Astrocyte (in vitro differentiated cells and primary cell): ENCODE results near the gene ADAMTS17. TPM values are rescaled to one million over a fixed set of nuclear protein-coding genes. Genes with fewer than 3 reads are reported as not detected.

Source experiments
- DNase-seq: peaks from one replicate; pipeline ENCODE4 v3.0.0-alpha.2; 2010; ENCODE audit warnings: low read depth
- FAIRE-seq: peaks from 2 replicates; lab custom pipeline; 2011; peaks lifted over from hg19 to GRCh38; lab: Jason Lieb, UNC
- H2AFZ ChIP-seq: 2 replicates; pipeline ENCODE4 v1.6.0; 2012; ENCODE audit warnings: low read depth, low read length, inconsistent platforms
- H3K27ac ChIP-seq: 2 replicates; pipeline ENCODE4 v1.5.1; 2011; ENCODE audit warnings: low read depth, low read length, inconsistent platforms
- H3K27me3 ChIP-seq: 2 replicates; pipeline ENCODE4 v1.6.0; 2011; ENCODE audit warnings: low read length, inconsistent platforms; ENCODE audit not compliant: insufficient read depth
- H3K36me3 ChIP-seq: 2 replicates; pipeline ENCODE4 v1.5.1; 2011; ENCODE audit warnings: low read length, inconsistent platforms; ENCODE audit not compliant: insufficient read depth
- H3K4me1 ChIP-seq: 2 replicates; pipeline ENCODE4 v1.5.1; 2011; ENCODE audit warnings: low read length, inconsistent platforms; ENCODE audit not compliant: insufficient read depth
- H3K4me2 ChIP-seq: 2 replicates; pipeline ENCODE4 v1.6.0; 2012; ENCODE audit warnings: low read length, inconsistent platforms
- H3K4me3 ChIP-seq: 2 replicates; pipeline ENCODE4 v1.5.1; 2011; ENCODE audit warnings: low read depth, mild to moderate bottlenecking, low read length, inconsistent platforms; ENCODE audit not compliant: insufficient read depth
- H3K79me2 ChIP-seq: 2 replicates; pipeline ENCODE4 v1.6.0; 2012; ENCODE audit warnings: mild to moderate bottlenecking, low read length, inconsistent platforms; ENCODE audit not compliant: insufficient read depth
- H3K9ac ChIP-seq: 2 replicates; pipeline ENCODE4 v1.6.0; 2012; ENCODE audit warnings: mild to moderate bottlenecking, low read length, inconsistent platforms
- H3K9me3 ChIP-seq: 2 replicates; pipeline ENCODE4 v1.5.1; 2012; ENCODE audit warnings: low read depth, mild to moderate bottlenecking, low read length, inconsistent platforms; ENCODE audit not compliant: insufficient read depth
- H4K20me1 ChIP-seq: 2 replicates; pipeline ENCODE4 v1.6.0; 2012; ENCODE audit warnings: low read length, inconsistent platforms; ENCODE audit not compliant: insufficient read depth
- H3K27ac Mint-ChIP-seq: one replicate; pipeline ENCODE4 v1.8.0; 2021; ENCODE audit warnings: mild to moderate bottlenecking, mixed read lengths; ENCODE audit not compliant: unreplicated experiment
- H3K27me3 Mint-ChIP-seq: one replicate; pipeline ENCODE4 v1.8.0; 2021; ENCODE audit warnings: low read depth, mixed read lengths; ENCODE audit not compliant: unreplicated experiment
- H3K36me3 Mint-ChIP-seq: one replicate; pipeline ENCODE4 v1.8.0; 2021; ENCODE audit warnings: low read depth, mixed read lengths; ENCODE audit not compliant: unreplicated experiment
- H3K4me1 Mint-ChIP-seq: one replicate; pipeline ENCODE4 v1.8.0; 2021; ENCODE audit warnings: low read depth, mixed read lengths; ENCODE audit not compliant: unreplicated experiment
- H3K4me3 Mint-ChIP-seq: one replicate; pipeline ENCODE4 v1.8.0; 2021; ENCODE audit warnings: mild to moderate bottlenecking, moderate library complexity, mixed read lengths; ENCODE audit not compliant: unreplicated experiment
- H3K9me3 Mint-ChIP-seq: one replicate; pipeline ENCODE4 v1.8.0; 2021; ENCODE audit warnings: mild to moderate bottlenecking, mixed read lengths; ENCODE audit not compliant: unreplicated experiment
- EZH2 ChIP-seq: IDR thresholded peaks from 2 replicates; pipeline ENCODE4 v1.6.1; 2012; ENCODE audit warnings: mild to moderate bottlenecking, low read length, inconsistent platforms; ENCODE audit not compliant: insufficient read depth
- total RNA-seq: library from RNA; stranded (reverse); gene quantifications from 2 replicates; pipeline ENCODE4 v1.2.1, GENCODE V29; 2021
- TF ChIP-seq, protein P1 (sequence below): IDR thresholded peaks from 2 replicates; pipeline ENCODE4 v1.5.1; 2011; ENCODE audit warnings: low read depth, mild to moderate bottlenecking, inconsistent platforms, low read length, moderate library complexity; ENCODE audit not compliant: insufficient read depth

The ADAMTS17 gene
- total RNA-seq, 1 donor from 2014 or later = 0.27 TPM

DNA sequence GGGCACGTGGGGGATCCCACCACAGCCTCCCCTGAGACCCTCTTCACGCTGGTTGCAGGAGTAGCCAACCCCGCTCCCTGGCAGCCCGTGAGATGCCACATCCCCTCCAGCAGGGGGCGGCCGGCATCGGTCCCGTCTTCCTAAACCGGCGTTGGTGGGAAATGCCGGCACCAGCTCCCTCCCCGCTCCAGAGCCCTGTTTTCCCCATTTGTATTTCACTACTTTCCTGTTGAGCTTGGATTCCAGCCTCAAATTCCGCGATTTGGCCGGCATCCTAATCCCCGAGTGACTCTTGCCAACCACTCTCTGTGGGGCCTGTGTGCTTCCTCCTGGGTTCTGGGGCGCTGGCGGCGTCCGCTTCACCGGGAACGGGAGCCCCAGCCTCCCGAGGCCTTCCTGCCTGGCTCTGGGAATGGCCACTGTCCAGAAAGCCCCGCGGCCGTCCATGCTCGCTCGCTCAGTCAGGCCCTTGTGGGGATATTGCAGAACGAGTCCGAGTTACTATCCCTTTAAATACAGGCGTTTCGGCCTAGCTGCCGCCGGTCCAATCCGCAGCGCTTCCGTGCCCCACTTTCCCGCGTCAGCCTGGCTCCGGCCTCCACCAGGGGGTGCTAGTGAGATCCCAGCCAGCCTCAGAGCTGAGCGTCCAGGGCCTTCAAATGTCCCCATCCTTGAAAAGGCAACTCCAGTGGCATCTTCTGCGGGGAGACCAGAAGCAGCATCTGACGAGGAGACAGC is 8.1 kb upstream of the ADAMTS17 start:
- Histone ChIP-seq H3K27ac (peak overlapping the region; percentile 40), H3K27me3 (peaks cover 4% of the 10 kb centered on the region), H3K9me3 (peaks cover 4% of the 10 kb centered on the region), H3K79me2 (no peaks in the 10 kb centered on the region), H4K20me1 (no peaks in the 10 kb centered on the region), H3K4me3 (peak overlapping the region; percentile 77), H3K36me3 (no peaks in the 10 kb centered on the region), H3K9ac (peak overlapping the region; percentile 82), H3K4me1 (no peaks in the 10 kb centered on the region), H2AFZ (peak overlapping the region; percentile 97), H3K4me2 (peak overlapping the region; percentile 98)
- peak overlapping the region; percentile 66 for H3K27ac Mint-ChIP-seq
- DNase-seq (peak; percentile 67), FAIRE-seq (no peak)
- H3K4me3 Mint-ChIP-seq = peak overlapping the region; percentile 88
- peaks cover 8% of the 10 kb centered on the region for H3K9me3 Mint-ChIP-seq
- peaks cover 3% of the 10 kb centered on the region for H3K36me3 Mint-ChIP-seq
- TF ChIP-seq, protein P1, sequence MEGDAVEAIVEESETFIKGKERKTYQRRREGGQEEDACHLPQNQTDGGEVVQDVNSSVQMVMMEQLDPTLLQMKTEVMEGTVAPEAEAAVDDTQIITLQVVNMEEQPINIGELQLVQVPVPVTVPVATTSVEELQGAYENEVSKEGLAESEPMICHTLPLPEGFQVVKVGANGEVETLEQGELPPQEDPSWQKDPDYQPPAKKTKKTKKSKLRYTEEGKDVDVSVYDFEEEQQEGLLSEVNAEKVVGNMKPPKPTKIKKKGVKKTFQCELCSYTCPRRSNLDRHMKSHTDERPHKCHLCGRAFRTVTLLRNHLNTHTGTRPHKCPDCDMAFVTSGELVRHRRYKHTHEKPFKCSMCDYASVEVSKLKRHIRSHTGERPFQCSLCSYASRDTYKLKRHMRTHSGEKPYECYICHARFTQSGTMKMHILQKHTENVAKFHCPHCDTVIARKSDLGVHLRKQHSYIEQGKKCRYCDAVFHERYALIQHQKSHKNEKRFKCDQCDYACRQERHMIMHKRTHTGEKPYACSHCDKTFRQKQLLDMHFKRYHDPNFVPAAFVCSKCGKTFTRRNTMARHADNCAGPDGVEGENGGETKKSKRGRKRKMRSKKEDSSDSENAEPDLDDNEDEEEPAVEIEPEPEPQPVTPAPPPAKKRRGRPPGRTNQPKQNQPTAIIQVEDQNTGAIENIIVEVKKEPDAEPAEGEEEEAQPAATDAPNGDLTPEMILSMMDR = peak; percentile 85
- no peak for TF ChIP-seq EZH2
- peaks cover 23% of the 10 kb centered on the region for H3K27me3 Mint-ChIP-seq
- no peaks in the 10 kb centered on the region for H3K4me1 Mint-ChIP-seq

DNA sequence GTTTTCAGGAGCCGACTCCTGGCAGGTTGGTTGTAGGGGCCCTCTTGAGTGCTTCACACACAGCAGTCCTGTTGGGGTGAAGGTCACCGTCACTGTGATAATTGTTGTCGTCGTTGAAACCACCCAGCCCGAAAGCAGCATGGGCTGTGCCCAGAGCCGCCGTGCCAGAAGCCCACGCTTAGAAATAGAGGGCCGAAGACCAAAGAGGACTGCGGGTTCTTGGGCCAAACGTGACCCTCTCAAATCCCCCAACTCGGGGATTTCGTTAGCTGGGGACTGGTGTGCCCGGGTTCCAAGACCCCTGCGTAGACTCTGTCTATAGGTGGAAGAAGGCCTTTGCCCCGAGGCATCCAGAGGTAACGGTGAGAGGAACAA is 7.5 kb upstream of the ADAMTS17 start:
- no peak for FAIRE-seq
- TF ChIP-seq EZH2 = no peak
- TF ChIP-seq, protein P1 = no peak
- Mint-ChIP-seq H3K27me3 (peaks cover 27% of the 10 kb centered on the region), H3K36me3 (peaks cover 3% of the 10 kb centered on the region), H3K4me1 (no peaks in the 10 kb centered on the region), H3K9me3 (peaks cover 8% of the 10 kb centered on the region), H3K27ac (no peak overlapping the region), H3K4me3 (peak overlapping the region; percentile 88)
- Histone ChIP-seq H2AFZ (peak overlapping the region; percentile 97), H3K4me2 (peak overlapping the region; percentile 98), H3K4me1 (no peaks in the 10 kb centered on the region), H3K27me3 (peaks cover 4% of the 10 kb centered on the region), H4K20me1 (no peaks in the 10 kb centered on the region), H3K4me3 (peak overlapping the region; percentile 77), H3K27ac (no peak overlapping the region), H3K9ac (peak overlapping the region; percentile 82), H3K79me2 (no peaks in the 10 kb centered on the region), H3K36me3 (no peaks in the 10 kb centered on the region), H3K9me3 (peaks cover 4% of the 10 kb centered on the region)
- DNase-seq = no peak

DNA sequence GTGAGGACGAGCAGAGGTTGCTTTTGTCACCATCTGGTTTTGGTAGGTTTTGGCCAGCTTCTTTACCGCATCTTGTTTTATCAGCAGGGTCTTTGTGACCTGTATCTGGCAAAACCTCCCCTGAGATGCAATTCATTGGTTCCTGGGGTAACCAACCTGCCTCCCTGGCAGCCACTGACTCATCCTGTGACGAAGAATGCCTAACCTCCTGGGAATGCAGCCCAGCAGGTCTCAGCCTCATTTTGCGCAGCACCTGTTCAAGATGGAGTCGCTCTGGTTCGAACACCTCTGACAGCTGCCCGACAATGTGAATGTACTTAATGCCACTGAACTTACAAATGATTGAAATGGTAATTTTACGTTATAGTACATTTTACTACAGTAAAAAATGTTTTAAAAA is 6.8 kb upstream of the ADAMTS17 start:
- Histone ChIP-seq H3K4me1 (no peaks in the 10 kb centered on the region), H3K36me3 (no peaks in the 10 kb centered on the region), H3K27me3 (peaks cover 4% of the 10 kb centered on the region), H3K4me2 (no peak overlapping the region), H3K4me3 (no peak overlapping the region), H3K9me3 (peaks cover 4% of the 10 kb centered on the region), H4K20me1 (no peaks in the 10 kb centered on the region), H3K27ac (no peak overlapping the region), H3K79me2 (no peaks in the 10 kb centered on the region), H2AFZ (no peak overlapping the region), H3K9ac (no peak overlapping the region)
- Mint-ChIP-seq H3K4me3 (no peak overlapping the region), H3K4me1 (no peaks in the 10 kb centered on the region), H3K27ac (no peak overlapping the region), H3K9me3 (peaks cover 8% of the 10 kb centered on the region), H3K27me3 (peaks cover 31% of the 10 kb centered on the region), H3K36me3 (peaks cover 3% of the 10 kb centered on the region)
- DNase-seq = no peak
- FAIRE-seq = no peak
- TF ChIP-seq, protein P1 = no peak
- no peak for TF ChIP-seq EZH2
